Activated gamma-delta T cell (primary cell): ENCODE measurements around the gene KRT78.

ENCODE experiments used
- DNase-seq: peaks from one replicate; lab custom pipeline; 2025; lab: John Stamatoyannopoulos, UW

KRT78 gene

DNA sequence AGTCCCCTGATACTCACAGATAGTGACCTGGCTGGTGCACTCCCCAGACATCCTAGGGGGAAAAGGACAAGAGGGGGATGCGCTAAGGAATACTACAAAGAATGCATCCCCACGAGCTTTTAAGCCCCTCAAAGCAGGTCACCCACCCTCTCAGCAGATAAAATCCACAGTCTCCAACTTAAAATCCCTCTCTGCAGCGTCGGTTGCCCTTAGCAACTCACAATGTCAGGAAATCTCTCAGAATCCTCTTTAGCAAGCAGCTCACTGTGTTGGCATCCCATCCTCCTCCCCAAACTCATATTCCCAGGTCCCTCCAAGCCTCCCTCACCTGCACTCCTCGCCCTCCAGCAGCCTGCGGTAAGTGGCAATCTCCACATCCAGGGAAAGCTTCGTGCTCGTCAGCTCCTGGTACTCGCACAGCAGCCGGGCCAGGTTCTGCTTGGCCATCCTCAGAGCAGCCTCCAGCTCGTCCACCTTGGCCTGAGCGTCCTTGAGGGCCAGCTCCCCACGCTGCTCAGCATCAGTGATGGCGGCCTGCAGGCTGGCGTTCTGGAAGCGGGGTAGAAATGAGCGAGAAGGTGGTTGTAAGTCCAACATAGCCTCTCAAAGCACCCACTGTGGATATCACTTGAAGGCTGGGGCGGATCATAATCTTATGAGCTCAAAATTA is 9.2 kb downstream of the KRT78 start:
- DNase-seq = no peak

DNA sequence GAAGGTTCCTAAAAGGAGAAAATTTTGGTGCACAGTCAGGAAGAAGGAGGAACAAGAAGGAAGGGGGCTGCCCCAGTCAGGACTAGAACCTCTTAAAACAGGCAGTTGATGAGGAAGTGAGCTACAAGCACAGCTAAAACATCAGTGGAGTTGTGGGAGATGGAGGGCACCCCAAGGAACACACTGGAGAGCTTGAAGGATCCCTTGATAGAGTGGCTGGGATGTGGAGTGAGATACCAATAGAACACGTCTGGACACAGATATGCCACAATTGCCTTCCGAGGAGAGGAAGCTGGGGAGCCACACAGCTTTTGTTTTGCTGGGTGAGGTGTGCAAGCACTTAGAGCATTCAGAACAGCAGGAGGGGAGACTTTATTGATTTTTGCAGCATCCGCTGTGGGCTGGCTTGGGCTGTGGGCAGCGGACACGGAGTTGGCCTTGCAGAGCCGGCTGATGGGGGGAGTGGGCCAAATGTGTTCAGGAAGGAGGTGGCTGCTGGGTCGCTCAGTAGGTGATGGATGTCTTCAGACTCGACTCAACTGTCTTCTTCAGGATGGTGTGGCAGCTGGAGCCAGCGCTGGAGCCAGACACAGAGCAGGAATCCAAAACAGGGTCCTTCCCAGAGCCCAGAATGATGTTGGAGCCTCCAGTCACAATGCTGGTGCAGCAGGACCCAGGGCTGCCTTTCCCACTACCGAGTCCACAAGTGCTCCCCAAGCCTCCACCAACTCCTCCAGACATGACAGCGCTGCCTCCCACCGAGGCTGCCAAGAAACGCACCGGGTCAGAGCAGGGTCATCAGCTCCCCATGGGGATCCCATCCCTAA is 10.0 kb downstream of the KRT78 start:
- no peak for DNase-seq

- no peak for DNase-seq
Measured at GRCh38 chr12:52837781-52838608, 10.8 kb downstream of the KRT78 start.

- no peak for DNase-seq
Measured at GRCh38 chr12:52837413-52837741, 11.4 kb downstream of the KRT78 start.

- no peak for DNase-seq
Measured at GRCh38 chr12:52836491-52837412, 12.0 kb downstream of the KRT78 start.

- DNase-seq = no peak
Measured at GRCh38 chr12:52836042-52836466, 12.7 kb downstream of the KRT78 start.

DNA sequence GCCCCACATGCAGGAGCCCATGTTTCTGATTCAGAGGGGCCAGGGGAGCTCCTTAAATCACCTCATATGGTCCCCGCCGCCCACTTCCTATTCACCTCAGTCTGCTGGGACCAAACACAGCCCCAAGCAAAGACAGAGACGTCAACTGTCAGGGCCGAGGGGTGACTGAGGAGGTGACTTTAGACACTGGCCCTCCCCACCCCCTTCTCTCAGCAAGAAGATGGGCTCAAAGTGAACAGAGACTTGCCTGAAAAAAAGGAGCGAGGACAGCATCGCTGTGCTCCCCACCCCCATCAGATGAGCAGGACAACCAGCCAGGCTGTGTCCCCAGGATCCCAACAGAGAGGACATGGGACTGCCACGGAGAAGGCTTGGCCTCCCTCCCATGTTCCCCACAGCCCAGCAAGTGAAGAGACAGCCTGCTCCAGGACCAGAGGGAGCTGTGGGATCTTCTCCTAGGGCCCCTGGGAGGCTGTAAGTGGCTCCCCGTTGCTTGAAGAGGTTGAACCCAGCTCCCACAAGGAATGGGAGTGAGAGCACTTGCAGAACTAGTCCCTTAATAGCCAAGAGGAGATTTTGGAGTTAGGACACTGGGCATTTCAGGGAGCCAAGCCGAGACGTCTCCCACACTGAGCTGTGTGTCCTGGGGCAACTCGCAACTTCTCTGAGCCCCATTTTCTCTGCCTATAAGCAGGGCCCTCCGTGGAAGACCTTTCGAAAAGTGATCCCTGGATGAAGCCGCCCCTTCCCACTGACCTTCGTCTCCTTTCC is 13.3 kb downstream of the KRT78 start:
- no peak for DNase-seq

DNA sequence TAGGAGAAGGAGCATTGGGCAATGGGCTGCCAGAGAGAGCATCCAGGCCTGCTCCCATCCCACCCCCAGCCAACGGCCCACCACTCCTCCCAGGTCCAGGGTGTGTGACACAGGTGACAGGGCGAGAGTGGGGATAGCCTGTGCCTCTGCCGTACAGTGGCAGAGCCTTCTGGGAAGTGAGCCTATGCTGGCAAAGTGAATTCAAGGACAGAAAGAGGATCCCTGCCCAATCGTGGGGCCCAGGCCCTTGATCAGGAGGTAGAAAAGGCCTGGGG is 14.1 kb downstream of the KRT78 start:
- DNase-seq = no peak

GRCh38 chr12:52833922-52834726 is 14.7 kb downstream of the KRT78 start, which contains the start of gene KRT79:
Gene KRT79, minus strand, starts transcription at chr12:52834311. Its CDS starts 51 bp downstream, at chr12:52834260.
- no peak for DNase-seq

- no peak for DNase-seq
Measured at GRCh38 chr12:52832985-52833905, 15.5 kb downstream of the KRT78 start.

DNA sequence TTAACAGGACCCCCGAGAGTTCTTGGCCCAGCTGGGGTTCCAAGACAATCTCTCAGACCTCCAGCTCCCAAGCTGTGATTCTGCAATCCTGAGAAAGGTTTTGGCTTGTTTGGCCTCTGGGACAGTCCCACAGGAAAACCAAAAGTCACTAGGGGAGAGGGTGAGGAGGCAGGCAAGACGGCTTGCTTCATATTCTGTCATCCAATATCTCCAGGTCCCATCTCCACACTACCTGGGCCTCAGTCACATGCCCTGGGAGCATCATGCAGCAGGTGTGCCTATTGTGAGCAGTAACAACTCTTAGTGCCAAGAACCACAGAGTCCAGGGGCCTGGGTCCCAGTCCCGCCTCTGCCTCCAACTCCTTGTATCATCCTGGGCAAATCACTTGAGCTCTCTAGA is 16.3 kb downstream of the KRT78 start:
- no peak for DNase-seq

DNA sequence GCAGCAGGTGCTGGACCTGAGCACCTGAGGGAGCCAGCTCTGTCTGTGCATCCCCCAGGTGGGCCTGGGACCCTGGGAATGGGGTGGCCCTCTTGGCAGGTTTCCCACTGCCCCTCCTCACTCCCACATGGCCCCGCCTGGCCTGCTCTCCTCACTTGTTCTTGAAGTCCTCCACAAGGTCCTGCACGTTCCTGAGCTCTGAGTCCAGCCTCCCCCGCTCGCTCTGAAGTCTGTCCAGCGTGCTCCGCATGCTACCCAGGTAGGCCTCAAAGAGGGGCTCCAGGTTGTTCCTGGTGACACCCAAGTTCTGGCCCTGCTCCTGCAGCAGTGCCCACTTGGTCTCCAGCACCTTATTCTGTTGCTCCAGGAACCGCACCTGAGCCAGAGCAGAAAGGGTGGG is 17.5 kb downstream of the KRT78 start:
- no peak for DNase-seq

DNA sequence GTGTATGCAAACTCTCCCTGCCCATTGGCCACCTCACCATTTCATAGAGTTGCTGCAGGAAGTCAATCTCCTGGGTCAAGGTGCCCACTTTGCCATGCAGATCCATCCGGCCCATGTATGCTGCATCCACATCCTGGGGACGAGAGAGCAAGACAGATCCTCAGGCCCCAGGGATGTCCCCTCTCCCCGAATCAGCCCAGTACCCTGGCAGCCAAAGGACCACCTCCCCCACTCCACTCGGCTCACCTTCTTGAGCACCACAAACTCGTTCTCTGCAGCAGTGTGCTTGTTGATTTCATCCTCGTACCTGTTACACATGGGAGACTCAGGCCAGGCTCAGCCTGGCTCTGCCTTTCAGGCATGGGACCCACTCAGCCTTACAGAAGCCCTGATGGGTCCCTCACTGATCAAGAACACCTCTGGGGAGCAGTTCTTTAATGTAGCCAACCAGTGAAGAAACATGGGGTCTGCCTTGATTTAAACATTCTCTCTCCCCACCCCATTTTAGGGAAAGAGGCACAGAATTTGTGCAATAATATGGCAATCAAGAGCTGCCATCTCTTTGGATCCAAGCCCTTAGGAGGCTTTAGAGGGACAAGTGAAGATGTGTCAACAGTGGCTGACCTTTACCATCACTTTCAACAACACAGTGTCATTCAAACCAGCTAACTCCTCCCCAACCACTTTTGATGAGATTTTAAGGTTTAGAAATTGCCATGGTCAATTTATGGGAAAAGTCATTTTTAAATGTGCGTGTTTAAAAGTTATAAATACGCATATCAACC is 18.6 kb downstream of the KRT78 start:
- DNase-seq = no peak

DNA sequence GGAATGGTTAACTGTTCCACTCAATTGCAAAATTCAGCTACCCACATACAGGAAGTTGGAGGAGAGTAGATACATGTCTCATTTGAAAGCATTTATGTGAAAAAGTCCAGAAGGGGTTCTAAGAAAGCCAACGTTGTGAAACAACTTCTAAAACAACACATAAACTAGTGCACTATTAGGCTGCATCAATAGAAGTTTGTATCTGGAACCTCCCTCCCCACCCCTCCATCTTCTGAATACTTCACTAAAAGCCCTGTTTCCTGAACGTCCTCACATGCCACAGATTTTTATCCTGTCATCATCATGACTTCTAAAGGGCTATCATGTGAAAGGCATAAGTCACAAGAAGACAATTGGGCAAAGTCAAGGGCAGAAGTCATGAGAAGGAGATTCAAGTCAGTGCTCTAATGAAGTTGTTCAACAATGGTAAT is 20.2 kb downstream of the KRT78 start:
- no peak for DNase-seq

DNA sequence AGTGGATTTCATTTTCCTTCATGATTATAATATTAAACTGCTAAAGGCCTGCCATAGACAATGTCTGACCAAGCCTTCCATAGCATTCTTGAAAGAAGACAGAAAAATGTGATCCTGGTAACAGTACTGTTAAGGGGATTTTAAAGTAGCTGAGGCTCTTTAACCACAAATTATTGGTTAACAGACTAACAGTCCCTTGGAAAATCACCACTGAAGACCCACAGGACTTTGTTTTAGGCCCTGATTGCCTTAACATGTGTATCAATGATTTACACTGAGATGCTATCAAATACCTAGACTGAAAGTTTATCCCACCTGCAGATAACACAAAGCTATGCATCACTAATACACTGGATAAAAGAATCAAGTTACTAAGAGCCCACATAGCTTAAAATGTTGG is 20.6 kb downstream of the KRT78 start:
- no peak for DNase-seq

DNA sequence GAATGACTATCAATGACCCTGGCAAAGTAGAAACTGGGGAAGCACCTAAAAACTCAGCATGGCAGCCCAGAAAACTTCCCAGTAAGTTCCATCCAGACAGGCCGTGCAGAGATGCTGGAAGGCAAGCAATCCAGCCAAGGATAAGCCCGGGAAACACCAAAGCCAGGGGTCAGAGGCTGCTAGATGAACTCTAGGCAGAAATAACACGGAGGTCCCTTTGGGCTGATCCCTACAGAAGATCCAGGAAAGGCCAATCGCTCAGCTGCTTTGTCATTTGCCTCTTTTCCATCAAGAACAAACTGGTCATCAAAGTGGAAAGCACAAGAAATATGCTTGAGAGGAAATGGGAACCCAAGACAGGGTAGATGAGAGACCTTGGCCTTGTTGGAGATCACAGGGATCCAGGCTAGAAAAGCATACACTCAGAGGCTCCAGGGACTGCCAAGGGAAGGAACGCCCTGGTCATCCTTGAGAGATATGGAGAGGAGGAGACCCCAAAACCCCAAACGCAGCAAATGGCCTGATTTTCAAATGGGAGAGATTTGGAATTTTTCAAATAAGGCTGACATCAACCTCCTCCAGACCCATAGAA is 21.2 kb downstream of the KRT78 start:
- no peak for DNase-seq

DNA sequence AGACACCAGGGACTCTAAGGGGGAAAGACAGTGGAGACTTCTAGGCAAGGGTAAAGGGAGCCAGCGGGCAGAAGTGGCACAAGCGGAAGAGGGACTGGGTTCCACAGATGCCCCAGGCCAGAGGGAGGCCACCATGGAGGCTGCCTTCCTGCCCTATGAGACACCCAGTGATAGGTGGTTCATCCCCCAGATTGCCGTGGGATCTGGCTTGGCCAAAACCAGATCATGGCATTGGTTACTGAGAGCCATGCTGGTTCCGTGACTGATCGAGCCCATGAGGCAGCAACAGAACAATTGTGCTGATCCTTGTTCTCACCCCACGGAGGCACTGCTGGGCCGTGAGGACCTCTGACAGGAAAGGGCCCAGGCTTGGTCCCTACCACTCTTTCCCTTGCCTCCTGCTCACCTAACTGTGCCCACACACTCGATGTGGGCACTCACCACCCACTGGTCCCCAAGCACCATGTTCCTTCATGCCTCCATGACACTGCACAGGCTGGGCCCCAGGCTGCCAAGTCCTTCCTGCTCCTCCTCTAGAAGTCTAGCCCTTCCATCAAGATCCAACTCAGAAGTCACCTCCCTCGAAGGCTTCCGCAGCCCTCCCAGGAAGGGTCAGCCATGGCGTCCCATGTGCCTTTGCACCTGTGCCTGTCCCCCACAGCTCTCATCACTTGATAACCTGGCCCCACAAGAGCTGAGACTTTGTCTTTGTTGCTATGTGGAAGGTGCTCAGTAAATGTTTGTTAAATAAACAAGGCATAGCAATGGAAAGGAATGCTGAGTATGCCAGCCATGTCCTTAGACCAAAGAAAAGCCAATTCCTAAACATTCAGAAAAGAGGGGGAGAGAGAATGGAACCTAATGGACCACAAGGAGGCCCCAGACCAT is 21.9 kb downstream of the KRT78 start:
- DNase-seq = no peak
